GM12875 (cell line): Measurements from ENCODE around the gene NDST3.

Experiments used
- H3K4me3 ChIP-seq: one replicate; pipeline ENCODE4 v1.5.1; 2011; ENCODE audit warnings: low read depth, low read length, control low read depth
- TF ChIP-seq, protein P1 (sequence below): IDR thresholded peaks from 2 replicates; pipeline ENCODE4 v1.5.1; 2011; ENCODE audit warnings: low read depth, mild to moderate bottlenecking, control low read depth, inconsistent platforms, low read length, moderate library complexity, borderline replicate concordance; ENCODE audit not compliant: insufficient read depth

Gene NDST3

DNA sequence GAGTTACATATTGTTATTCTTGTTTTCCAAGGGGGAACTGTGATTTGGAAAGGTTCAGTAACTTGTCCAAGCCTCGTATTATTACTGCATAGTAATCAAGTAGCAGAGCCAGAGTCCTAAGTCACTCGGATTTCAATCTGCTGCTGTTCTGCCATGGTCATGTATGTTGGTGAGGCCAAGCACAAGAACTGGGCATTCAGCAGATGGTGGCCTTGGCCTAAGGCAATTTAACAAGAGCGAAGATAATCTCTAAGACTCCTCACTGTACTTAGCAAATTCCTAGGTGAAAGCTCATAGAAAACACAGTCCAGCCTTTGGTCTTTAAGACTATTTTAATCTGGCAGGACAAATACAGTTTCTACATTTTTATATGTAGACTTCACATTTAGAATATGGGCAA, 64.8 kb downstream of the NDST3 start:
- H3K4me3 ChIP-seq = no peak overlapping the region

DNA sequence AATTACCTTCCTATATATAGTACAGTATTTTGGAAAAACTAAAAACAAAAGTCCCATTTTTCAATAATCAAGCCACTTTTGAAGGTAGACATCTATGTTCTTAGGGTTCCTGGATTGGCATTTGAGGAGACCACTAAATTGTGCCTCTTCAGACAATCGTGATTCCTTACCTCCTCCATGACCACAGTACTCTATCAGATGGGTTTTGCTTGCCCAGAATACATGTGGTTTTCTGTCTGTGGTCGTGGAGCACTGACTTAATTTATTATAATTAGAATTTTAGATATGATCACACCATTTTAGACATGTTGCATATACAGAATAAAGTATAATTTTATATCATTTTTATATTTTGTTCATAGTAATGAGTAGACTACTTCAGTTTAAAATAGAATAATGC, 67.9 kb downstream of the NDST3 start:
- no peak overlapping the region for H3K4me3 ChIP-seq
- TF ChIP-seq, protein P1, sequence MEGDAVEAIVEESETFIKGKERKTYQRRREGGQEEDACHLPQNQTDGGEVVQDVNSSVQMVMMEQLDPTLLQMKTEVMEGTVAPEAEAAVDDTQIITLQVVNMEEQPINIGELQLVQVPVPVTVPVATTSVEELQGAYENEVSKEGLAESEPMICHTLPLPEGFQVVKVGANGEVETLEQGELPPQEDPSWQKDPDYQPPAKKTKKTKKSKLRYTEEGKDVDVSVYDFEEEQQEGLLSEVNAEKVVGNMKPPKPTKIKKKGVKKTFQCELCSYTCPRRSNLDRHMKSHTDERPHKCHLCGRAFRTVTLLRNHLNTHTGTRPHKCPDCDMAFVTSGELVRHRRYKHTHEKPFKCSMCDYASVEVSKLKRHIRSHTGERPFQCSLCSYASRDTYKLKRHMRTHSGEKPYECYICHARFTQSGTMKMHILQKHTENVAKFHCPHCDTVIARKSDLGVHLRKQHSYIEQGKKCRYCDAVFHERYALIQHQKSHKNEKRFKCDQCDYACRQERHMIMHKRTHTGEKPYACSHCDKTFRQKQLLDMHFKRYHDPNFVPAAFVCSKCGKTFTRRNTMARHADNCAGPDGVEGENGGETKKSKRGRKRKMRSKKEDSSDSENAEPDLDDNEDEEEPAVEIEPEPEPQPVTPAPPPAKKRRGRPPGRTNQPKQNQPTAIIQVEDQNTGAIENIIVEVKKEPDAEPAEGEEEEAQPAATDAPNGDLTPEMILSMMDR = no peak

More for the DNA sequence above, 64.8 kb downstream of the NDST3 start:
- TF ChIP-seq, protein P1 = no peak

DNA sequence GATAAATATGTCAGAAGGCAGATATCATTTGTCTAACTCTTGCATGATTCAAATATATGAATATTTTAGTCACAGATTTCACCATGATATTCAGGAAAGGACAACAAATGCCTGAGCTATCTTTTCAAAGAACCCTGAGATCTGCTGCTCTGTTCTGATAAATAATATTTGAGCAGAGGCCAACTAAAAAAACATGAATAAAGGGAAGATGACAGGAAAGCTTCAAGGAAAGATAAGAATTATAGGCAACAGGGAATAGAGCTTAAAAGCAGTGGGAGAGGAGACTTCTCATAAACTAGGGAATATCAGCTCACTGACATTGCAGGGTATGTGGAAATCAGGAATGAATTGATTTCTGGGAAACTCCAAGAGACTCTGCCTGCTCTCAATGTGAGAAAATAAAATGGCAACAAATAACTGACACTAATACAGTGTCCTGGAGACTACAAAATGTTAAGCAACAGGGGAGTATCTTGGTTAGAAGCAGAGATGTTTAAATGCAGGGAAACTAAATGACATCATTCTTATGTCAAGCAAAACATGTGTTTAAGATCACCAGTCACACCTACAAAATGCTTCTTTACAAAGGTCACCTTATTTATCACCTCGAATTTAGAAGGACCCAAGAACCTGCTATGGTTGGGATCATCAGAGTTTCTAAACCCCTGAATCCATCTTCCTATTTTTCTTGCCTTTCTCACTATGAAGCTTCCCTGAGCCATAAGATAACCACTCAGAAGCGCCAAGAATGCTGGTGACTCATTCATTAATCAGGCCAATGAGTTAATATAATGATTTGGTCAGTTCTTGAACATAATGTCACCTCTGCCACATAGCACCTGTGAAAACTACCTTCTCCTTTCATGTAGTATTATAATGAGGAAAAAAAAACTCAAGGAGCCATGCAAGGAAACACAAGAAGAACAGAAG, 78.1 kb downstream of the NDST3 start:
- no peak overlapping the region for H3K4me3 ChIP-seq
- TF ChIP-seq, protein P1 = no peak

DNA sequence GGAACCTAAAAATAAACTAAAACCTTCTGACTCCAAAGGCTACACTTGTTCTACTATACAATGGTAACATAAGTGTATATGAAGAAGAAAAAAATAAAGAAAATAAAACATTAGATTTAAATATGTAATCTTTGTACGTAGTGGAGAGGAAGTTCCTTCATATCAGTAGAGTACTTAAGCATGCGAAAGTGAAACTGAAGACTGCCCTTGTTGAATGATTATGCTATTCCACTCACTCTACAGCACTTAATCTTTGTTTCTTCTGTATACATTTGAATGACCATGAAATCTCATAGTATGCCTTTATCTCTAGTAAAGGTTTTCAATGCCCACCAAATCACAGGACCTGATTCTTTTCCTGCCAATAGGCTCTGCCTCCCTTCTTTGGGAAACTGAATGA, 78.9 kb downstream of the NDST3 start:
- TF ChIP-seq, protein P1 = no peak
- H3K4me3 ChIP-seq = no peak overlapping the region

DNA sequence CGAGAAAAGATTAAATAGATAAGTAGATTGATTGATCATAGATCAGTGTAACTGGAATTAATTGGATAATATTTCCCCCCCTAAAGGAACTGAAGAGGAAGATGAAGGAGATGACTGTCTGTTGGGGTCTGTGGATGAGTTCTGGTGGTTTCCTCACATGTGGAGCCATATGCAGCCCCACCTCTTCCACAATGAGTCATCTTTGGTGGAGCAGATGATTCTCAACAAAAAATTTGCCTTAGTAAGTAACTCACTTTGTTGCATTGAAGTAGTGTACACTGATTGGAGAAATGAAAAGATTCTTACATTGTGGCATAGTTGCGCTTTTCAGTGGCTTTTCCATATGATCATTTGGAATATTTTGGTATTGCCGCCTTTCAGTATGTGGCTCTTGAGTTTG, 80.4 kb downstream of the NDST3 start:
- TF ChIP-seq, protein P1 = no peak
- H3K4me3 ChIP-seq = no peak overlapping the region

DNA sequence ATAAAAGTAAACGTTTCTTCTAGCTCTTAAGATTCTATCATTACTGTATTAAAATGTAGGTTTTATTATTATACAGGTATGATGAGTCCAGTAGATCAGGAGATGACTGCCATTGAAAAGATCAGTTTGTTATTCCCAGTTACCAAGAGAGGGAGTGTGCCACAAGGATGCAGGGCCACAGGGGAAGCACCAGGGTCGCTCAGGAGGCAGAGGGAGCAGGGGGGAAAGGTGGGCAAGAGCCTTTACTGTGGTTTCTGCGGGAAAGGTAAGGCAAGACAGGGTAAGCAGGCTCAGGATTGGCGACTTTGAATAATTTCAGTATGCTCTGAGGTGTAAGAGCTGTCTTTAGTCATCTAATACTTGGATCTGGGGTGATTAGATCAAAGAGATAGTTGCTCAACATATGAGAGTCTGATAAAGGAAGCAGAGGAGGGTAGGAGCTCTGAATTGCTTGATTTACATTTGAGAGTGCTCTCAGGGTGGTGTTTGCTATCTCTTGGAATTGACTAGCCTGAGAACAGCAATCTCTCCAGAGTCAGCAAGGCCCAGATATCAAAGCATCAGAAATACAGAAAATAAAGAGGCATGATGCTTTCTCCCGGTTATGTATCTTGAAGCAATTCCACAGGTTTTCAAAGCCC, 86.0 kb downstream of the NDST3 start:
- H3K4me3 ChIP-seq = no peak overlapping the region

More for the DNA sequence above, 86.0 kb downstream of the NDST3 start:
- TF ChIP-seq, protein P1 = no peak
